Skeletal muscle tissue (tissue), 4 donors: ENCODE data around the gene PRICKLE1. TPM values are rescaled to one million over a fixed set of nuclear protein-coding genes. Genes with fewer than 3 reads are reported as not detected.

Source experiments
- H3K27ac ChIP-seq: one replicate; pipeline ENCODE4 v1.7.0; 2013; ENCODE audit warnings: mild to moderate bottlenecking, low read depth, low read length, inconsistent platforms
- H3K27me3 ChIP-seq, 3 donors: one replicate each; pipeline ENCODE4 v1.7.0; 2013; ENCODE audit warnings: low read length in 3 of 3; ENCODE audit not compliant: control insufficient read depth in 3 of 3, insufficient read depth in 3 of 3
- H3K36me3 ChIP-seq, 3 donors: one replicate each; pipeline ENCODE4 v1.7.0; 2013; ENCODE audit warnings: low read length in 3 of 3; ENCODE audit not compliant: control insufficient read depth in 3 of 3, insufficient read depth in 3 of 3
- H3K4me1 ChIP-seq, 3 donors: one replicate each; pipeline ENCODE4 v1.7.0; 2013; ENCODE audit warnings: low read length in 3 of 3, mild to moderate bottlenecking in 3 of 3; ENCODE audit not compliant: control insufficient read depth in 3 of 3, insufficient read depth in 3 of 3
- H3K4me3 ChIP-seq, 3 donors: one replicate each; pipeline ENCODE4 v1.7.0; 2013; ENCODE audit warnings: low read length in 3 of 3
- H3K9ac ChIP-seq, 3 donors: one replicate each; pipeline ENCODE4 v1.7.0; 2013; ENCODE audit warnings: low read length in 3 of 3, mild to moderate bottlenecking in 3 of 3, moderate library complexity in 2 of 3, low read depth in 1 of 3
- H3K9me3 ChIP-seq, 3 donors: one replicate each; pipeline ENCODE4 v1.7.0; 2013; ENCODE audit warnings: low read length in 3 of 3; ENCODE audit not compliant: control insufficient read depth in 3 of 3
- total RNA-seq: library from RNA; depleted of rRNA; stranded (reverse); fragments of >200 nt; gene quantifications from one replicate; pipeline ENCODE4 v1.2.3, GENCODE V29; 2014
- donor health status: Osteomylitis.

The PRICKLE1 gene
- total RNA-seq, 1 donor from 2014 or later = 27.1 TPM

- Histone ChIP-seq H3K4me1 (no peaks in the 10 kb centered on the region), H3K4me3 (no peak overlapping the region), H3K27ac (no peak overlapping the region), H3K9me3 (no peaks in the 10 kb centered on the region), H3K36me3 (no peaks in the 10 kb centered on the region), H3K9ac (no peak overlapping the region), H3K27me3 (no peaks in the 10 kb centered on the region)
Observed at GRCh38 chr12:42534184-42534838, 55.2 kb downstream of the PRICKLE1 start.

GRCh38 chr12:42530284-42530683 lies 59.3 kb downstream of the PRICKLE1 start:
- Histone ChIP-seq H3K9ac (no peak overlapping the region), H3K4me1 (no peaks in the 10 kb centered on the region), H3K27me3 (no peaks in the 10 kb centered on the region), H3K9me3 (no peaks in the 10 kb centered on the region), H3K4me3 (no peak overlapping the region), H3K36me3 (no peaks in the 10 kb centered on the region), H3K27ac (no peak overlapping the region)

- Histone ChIP-seq H3K27ac (no peak overlapping the region), H3K4me1 (no peaks in the 10 kb centered on the region)
Observed at GRCh38 chr12:42525444-42525843, 64.1 kb downstream of the PRICKLE1 start.

GRCh38 chr12:42524716-42525115 lies 64.8 kb downstream of the PRICKLE1 start:
- Histone ChIP-seq H3K27ac (no peak overlapping the region), H3K9me3 (no peaks in the 10 kb centered on the region), H3K27me3 (no peaks in the 10 kb centered on the region), H3K36me3 (no peaks in the 10 kb centered on the region), H3K4me3 (no peak overlapping the region), H3K9ac (no peak overlapping the region), H3K4me1 (no peaks in the 10 kb centered on the region)

More at GRCh38 chr12:42525444-42525843, 64.1 kb downstream of the PRICKLE1 start:
- Histone ChIP-seq H3K36me3 (no peaks in the 10 kb centered on the region), H3K9ac (no peak overlapping the region), H3K4me3 (no peak overlapping the region), H3K9me3 (no peaks in the 10 kb centered on the region), H3K27me3 (no peaks in the 10 kb centered on the region)

- Histone ChIP-seq H3K27ac (no peak overlapping the region), H3K4me1 (no peaks in the 10 kb centered on the region), H3K9me3 (peaks cover 0 to 4% (median 0%) of the 10 kb centered on the region in 3 donors), H3K36me3 (no peaks in the 10 kb centered on the region), H3K27me3 (no peaks in the 10 kb centered on the region), H3K4me3 (no peak overlapping the region), H3K9ac (no peak overlapping the region)
Observed at GRCh38 chr12:42516573-42516972, 73.0 kb downstream of the PRICKLE1 start.

GRCh38 chr12:42511656-42512055 lies 77.9 kb downstream of the PRICKLE1 start:
- no peaks in the 10 kb centered on the region for H3K27me3 ChIP-seq
- H3K4me3 ChIP-seq = no peak overlapping the region
- H3K9me3 ChIP-seq = peaks cover 0 to 2% (median 0%) of the 10 kb centered on the region in 3 donors
- H3K27ac ChIP-seq = no peak overlapping the region
- H3K4me1 ChIP-seq = peaks cover 0 to 3% (median 0%) of the 10 kb centered on the region in 3 donors
- H3K9ac ChIP-seq = no peak overlapping the region
- H3K36me3 ChIP-seq = no peaks in the 10 kb centered on the region

- Histone ChIP-seq H3K36me3 (no peaks in the 10 kb centered on the region), H3K9me3 (no peaks in the 10 kb centered on the region), H3K9ac (no peak overlapping the region), H3K4me1 (peaks cover 0 to 3% (median 0%) of the 10 kb centered on the region in 3 donors), H3K4me3 (no peak overlapping the region), H3K27ac (no peak overlapping the region), H3K27me3 (no peaks in the 10 kb centered on the region)
Observed at GRCh38 chr12:42510823-42511222, 78.7 kb downstream of the PRICKLE1 start.

- no peak overlapping the region for H3K9ac ChIP-seq
- H3K36me3 ChIP-seq = no peaks in the 10 kb centered on the region
- no peaks in the 10 kb centered on the region for H3K27me3 ChIP-seq
- peaks cover 0 to 3% (median 0%) of the 10 kb centered on the region in 3 donors for H3K4me1 ChIP-seq
- H3K27ac ChIP-seq = no peak overlapping the region
- no peak overlapping the region for H3K4me3 ChIP-seq
- H3K9me3 ChIP-seq = no peaks in the 10 kb centered on the region
Observed at GRCh38 chr12:42508913-42509460, 80.6 kb downstream of the PRICKLE1 start.

- Histone ChIP-seq H3K27ac (no peak overlapping the region), H3K4me3 (no peak overlapping the region), H3K4me1 (peaks cover 0 to 3% (median 0%) of the 10 kb centered on the region in 3 donors), H3K36me3 (no peaks in the 10 kb centered on the region), H3K9me3 (no peaks in the 10 kb centered on the region), H3K9ac (no peak overlapping the region), H3K27me3 (no peaks in the 10 kb centered on the region)
Observed at GRCh38 chr12:42507565-42507964, 82.0 kb downstream of the PRICKLE1 start.

- Histone ChIP-seq H3K4me1 (peaks cover 0 to 3% (median 0%) of the 10 kb centered on the region in 3 donors), H3K4me3 (no peak overlapping the region), H3K27ac (no peak overlapping the region), H3K9ac (no peak overlapping the region), H3K36me3 (no peaks in the 10 kb centered on the region), H3K27me3 (no peaks in the 10 kb centered on the region), H3K9me3 (no peaks in the 10 kb centered on the region)
Observed at GRCh38 chr12:42507081-42507480, 82.5 kb downstream of the PRICKLE1 start.
